Right lobe of liver (tissue), 4 donors: ENCODE data around the gene EGFLAM.

ENCODE experiments used
- CTCF ChIP-seq, 4 donors: fragments of 200-600 bp in 3 of 4; fragments of 450-650 bp in 1 of 4; IDR thresholded peaks; one replicate each; pipeline versions ENCODE4 v1.5.1 to v1.8.0; 2016 to 2022; ENCODE audit warnings: antibody characterized with exemption in 4 of 4, mild to moderate bottlenecking in 2 of 4
- POLR2A ChIP-seq: fragments of 450-650 bp; IDR thresholded peaks from one replicate; pipeline ENCODE4 v1.6.1; 2017; ENCODE audit warnings: antibody characterized with exemption, mild to moderate bottlenecking
- donor health status: DM: no; HTN: no; CAD: no.
- donor health status: DM: no; HTN: no; CAD: no.
- donor health status: DM: no; HTN: yes; CAD: no.

DNA sequence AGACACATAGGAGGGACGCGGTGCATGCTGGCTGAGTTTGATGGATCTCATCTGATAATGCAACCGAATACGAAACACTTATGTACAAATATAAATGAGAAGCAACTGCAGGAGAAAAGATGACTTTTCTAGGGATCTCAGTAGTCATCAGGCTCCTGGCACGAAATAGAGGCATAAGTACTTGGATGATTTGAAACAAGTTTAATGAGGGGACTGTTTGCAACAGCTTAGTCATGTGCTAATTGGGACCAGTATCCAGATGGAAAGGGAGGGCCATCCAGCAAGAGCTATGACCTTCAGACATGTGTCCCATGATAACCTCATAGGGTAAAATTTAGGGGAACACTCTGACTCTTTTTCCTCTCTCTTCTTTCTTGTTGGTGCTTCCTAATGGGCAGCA, 123.0 kb downstream of the EGFLAM start:
- TF ChIP-seq POLR2A: no peak
- no peak for TF ChIP-seq CTCF (IDR thresholded peaks at IDR 0.05)
